Activated CD4-positive, alpha-beta T cell treated with anti-CD3 and anti-CD28 coated beads for 24 hours (primary cell): Measurements from ENCODE around the gene ANKRD36B.
A peak's percentile ranks its signal among the peaks of the same experiment; 100 is the strongest.
"Not testable (repeated sequence)": the region's sequence is repeated elsewhere in the genome, so short reads cannot be mapped to it uniquely, and the experiment has no call there.

Experiments
- DNase-seq, 2 donors: peaks; one replicate each; pipeline ENCODE4 v3.0.0-alpha.2; 2020; ENCODE audit warnings: low read depth in 2 of 2

The ANKRD36B gene

GRCh38 chr2:97589598-97590510 lies at the start of gene ANKRD36B:
Gene ANKRD36B, minus strand, starts transcription at chr2:97589877. Its CDS starts 192 bp downstream, at chr2:97589685.
- DNase-seq, result peak; percentile 32 to 55

- not testable (repeated sequence) for DNase-seq
These were observed 36.4 kb upstream of the ANKRD36B start for GRCh38 chr2:97626049-97626430.

GRCh38 chr2:97625354-97626048 lies 35.8 kb upstream of the ANKRD36B start:
- DNase-seq, result not testable (repeated sequence)

- not testable (repeated sequence) for DNase-seq
These were observed 33.3 kb upstream of the ANKRD36B start for GRCh38 chr2:97622976-97623375.

- DNase-seq, result not testable (repeated sequence)
These were observed 30.8 kb upstream of the ANKRD36B start for GRCh38 chr2:97620492-97620891.

- not testable (repeated sequence) for DNase-seq
These were observed 29.5 kb upstream of the ANKRD36B start for GRCh38 chr2:97618939-97619827.

GRCh38 chr2:97617911-97618310 lies 28.2 kb upstream of the ANKRD36B start:
- no peak for DNase-seq

- DNase-seq, result not testable (repeated sequence)
These were observed 26.1 kb upstream of the ANKRD36B start for GRCh38 chr2:97615746-97616145.

- not testable (repeated sequence) for DNase-seq
These were observed 22.2 kb upstream of the ANKRD36B start for GRCh38 chr2:97611895-97612294.

GRCh38 chr2:97608745-97609144 lies 19.1 kb upstream of the ANKRD36B start:
- not testable (repeated sequence) for DNase-seq

- not testable (repeated sequence) for DNase-seq
These were observed 16.1 kb upstream of the ANKRD36B start for GRCh38 chr2:97605524-97606339.

- DNase-seq, result not testable (repeated sequence)
These were observed 15.4 kb upstream of the ANKRD36B start for GRCh38 chr2:97605109-97605508.

GRCh38 chr2:97601537-97601936 lies 11.9 kb upstream of the ANKRD36B start:
- not testable (repeated sequence) for DNase-seq

- DNase-seq, result not testable (repeated sequence)
These were observed 6.5 kb upstream of the ANKRD36B start for GRCh38 chr2:97596180-97596579.

GRCh38 chr2:97593520-97593919 lies 3.8 kb upstream of the ANKRD36B start:
- DNase-seq, result not testable (repeated sequence)

GRCh38 chr2:97590515-97591394 lies 1.1 kb upstream of the ANKRD36B start:
- DNase-seq, result peak; percentile 39 to 69

- not testable (repeated sequence) for DNase-seq
These were observed 450 bp downstream of the ANKRD36B start for GRCh38 chr2:97589257-97589597.

- not testable (repeated sequence) for DNase-seq
These were observed 24.0 kb downstream of the ANKRD36B start for GRCh38 chr2:97565674-97566073.

- not testable (repeated sequence) for DNase-seq
These were observed 37.3 kb downstream of the ANKRD36B start for GRCh38 chr2:97552406-97552805.

- not testable (repeated sequence) for DNase-seq
These were observed 39.2 kb downstream of the ANKRD36B start for GRCh38 chr2:97550498-97550897.
